HG02884 (cell line): ENCODE measurements around the gene UBA7.
"Not testable (repeated sequence)": the region's sequence is repeated elsewhere in the genome, so short reads cannot be mapped to it uniquely, and the experiment has no call there.

Experiments used
- ATAC-seq: cut with Tn5 transposase; IDR thresholded peaks from one replicate; pipeline ENCODE4 v1.9.1; 2021; ENCODE audit warnings: mild to moderate bottlenecking, moderate library complexity; ENCODE audit not compliant: unreplicated experiment

UBA7 gene, protein sequence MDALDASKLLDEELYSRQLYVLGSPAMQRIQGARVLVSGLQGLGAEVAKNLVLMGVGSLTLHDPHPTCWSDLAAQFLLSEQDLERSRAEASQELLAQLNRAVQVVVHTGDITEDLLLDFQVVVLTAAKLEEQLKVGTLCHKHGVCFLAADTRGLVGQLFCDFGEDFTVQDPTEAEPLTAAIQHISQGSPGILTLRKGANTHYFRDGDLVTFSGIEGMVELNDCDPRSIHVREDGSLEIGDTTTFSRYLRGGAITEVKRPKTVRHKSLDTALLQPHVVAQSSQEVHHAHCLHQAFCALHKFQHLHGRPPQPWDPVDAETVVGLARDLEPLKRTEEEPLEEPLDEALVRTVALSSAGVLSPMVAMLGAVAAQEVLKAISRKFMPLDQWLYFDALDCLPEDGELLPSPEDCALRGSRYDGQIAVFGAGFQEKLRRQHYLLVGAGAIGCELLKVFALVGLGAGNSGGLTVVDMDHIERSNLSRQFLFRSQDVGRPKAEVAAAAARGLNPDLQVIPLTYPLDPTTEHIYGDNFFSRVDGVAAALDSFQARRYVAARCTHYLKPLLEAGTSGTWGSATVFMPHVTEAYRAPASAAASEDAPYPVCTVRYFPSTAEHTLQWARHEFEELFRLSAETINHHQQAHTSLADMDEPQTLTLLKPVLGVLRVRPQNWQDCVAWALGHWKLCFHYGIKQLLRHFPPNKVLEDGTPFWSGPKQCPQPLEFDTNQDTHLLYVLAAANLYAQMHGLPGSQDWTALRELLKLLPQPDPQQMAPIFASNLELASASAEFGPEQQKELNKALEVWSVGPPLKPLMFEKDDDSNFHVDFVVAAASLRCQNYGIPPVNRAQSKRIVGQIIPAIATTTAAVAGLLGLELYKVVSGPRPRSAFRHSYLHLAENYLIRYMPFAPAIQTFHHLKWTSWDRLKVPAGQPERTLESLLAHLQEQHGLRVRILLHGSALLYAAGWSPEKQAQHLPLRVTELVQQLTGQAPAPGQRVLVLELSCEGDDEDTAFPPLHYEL

DNA sequence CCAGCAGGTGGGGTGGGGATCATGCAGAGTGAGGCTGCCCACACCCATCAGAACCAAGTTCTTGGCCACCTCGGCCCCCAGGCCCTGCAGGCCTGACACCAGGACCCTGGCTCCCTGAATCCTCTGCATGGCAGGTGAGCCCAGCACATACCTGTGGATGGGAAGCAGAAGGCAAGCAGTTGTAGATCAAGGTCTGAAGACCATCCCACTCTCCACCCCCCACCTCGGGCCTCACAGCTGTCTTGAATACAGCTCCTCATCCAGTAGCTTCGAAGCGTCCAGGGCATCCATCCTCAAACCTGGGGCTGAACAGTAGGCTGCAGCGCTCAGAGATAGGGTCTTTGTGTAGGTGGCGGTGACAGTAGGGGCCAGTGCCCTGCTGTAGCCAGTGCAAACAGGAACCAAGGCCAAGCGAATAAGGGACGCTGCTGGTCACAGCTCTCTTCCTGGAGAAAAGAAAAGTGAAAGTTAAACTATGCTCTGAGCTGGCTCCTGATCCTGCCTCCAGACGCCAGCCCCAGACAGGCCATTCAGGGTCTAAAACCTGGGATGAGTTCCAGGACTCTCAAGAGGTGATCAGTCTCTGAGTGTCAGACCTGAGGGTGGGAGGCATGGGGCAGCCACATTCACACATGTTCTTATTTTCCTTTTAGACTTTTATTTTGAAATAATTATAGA lies at the start of gene UBA7:
UBA7 (minus strand) TSS at position 457 of the 678 bp plus-strand sequence; CDS start at position 291, 166 bp downstream.
- ATAC-seq: peak; percentile 57

DNA sequence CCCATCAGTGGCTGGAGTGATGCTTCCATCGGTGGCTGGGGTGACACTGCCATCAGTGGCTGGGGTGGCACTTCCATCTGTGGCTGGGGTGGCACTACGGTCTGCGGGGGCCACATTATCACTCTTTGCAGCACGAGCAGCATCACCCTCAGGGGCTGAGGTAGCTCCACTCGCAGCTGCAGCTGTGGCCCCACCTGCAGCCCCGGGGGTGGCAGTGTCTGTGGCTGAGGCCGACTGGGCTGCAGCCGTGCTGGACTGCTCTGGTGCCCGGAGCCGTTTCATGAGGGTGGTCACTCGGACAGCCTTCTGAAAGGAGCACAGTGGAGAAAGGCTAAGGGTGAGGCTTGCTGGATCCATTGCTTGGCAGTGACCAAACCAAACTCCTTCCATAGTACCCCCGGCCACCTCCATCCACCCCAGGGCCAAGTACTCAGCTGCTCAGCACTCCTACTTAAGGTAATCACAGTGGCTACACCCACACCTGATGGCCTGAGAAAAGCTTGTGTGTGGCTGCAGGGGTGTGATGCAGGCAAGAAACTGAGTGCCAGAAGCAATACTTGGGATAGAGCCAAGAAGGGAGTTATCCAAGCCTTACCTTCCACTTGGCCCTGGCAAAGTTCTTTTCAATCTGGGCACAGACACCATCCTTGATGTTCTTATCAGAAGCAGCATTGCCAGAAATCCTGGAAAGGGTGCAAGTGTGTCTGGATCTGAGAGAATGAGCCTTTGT lies 46.0 kb upstream of the UBA7 start:
- no peak for ATAC-seq

DNA sequence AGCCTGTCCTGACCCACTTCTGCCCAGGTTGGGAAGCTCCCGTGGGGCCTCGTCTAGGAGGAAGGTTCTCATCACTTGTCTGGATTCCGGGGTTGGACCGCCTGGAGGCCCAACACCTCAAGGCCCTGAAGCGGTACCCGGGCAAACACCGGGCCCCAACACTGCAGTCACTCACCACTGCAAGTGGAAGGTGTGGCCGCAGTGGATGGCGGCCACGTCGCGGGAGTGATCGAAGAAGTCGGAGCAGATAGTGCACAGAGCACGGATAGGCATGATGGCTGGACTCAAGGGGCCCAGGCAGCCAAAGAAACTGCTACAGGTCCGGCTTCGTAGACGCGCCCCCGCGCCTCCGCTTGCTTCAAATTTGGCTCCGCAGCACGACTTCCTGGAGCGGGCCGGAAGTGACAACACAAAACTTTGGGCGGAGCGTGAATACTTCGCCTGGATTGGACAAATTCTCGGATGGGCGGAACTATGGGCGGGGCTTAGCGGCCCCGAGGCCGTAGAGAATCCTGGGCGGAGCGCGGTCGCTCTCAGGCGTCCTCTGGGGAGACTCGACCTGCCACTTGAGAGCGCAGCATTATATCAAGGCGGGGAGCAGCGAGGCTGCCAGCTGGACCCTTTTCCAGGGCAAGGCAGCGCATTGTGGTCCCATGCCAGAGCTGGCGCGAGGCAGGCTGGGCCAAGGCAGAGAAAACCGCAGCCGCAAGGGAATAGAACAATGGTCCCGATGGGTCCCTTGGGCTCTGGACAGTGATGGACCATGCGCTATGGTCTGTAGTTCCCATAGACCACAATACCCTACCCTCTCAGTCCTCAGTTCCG lies 42.6 kb upstream of the UBA7 start, which contains the start of gene TRAIP:
TRAIP (minus strand) TSS at position 384 of the 825 bp plus-strand sequence; CDS start at position 273, 111 bp downstream.
- ATAC-seq: peak; percentile 92

DNA sequence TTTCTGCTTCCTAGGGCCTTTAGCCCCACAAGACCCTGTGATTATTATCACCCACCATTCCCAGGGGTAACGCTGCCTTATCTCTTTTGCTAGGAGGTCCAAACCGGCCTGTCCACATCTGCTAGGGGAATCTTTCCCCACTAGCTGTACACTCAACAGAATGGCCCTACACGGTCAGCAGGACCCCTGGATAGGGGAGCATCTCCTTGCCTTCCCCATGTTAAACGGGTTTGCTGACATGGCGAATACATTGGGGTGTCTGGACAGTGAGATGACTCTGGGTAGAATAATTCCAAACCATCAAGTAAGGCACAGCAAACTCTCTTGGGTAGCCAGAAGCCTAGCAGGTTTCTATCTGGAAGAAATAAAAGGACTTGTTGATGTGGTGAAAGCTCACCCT lies 41.9 kb upstream of the UBA7 start:
- no peak for ATAC-seq

DNA sequence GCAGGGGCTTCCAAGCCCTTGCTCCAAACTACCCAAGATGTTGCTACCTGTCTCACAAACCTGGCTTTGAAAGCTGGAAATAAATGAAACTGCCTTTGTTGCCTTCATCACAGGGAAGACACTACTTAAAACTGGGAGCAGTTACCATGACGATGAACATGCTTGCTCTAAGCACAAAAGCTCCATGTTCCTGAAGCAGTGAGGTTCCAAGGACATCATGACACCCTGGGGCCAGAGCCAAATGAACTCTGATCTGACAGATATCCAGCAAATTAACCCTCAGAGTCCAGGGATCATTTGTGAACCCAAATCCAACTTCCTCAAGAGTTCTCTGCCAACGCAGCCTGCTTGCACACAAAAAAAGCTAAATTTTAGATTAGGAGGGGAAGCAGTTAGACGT lies 31.9 kb upstream of the UBA7 start:
- ATAC-seq: no peak

DNA sequence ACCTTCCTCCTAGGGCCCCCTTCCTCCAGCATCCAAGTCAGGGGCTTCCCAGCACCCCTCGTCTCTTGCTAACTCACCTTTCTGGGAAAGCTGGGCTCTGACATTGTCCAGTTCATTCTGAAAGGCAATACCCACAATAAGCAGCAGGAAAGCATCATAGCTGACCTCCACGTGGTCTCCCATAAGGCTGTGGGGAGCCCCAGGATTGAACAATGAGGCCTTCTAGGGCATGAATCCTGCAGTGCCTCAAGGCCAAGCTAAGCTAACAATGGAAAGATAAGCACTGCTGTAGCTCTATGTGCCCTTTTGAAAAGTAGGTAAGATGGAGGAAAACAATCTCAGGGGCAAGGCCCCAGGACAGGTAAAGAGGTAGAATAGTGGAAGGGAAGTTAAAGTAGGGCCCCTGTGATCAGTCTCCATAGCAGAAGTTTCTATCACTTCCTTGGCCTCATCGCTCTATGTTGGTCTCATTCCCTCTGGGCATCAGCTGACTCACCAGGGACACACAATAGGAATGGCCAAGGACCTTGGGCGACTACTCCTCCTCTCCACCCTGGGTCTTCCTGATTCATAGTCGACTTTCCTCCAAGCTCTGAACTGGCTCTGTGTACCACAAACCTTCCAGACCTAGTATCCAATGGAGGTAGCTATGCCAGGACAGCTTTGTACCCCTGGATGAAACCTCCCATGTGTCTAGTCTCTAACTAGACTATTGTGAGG lies 30.9 kb upstream of the UBA7 start:
- no peak for ATAC-seq

DNA sequence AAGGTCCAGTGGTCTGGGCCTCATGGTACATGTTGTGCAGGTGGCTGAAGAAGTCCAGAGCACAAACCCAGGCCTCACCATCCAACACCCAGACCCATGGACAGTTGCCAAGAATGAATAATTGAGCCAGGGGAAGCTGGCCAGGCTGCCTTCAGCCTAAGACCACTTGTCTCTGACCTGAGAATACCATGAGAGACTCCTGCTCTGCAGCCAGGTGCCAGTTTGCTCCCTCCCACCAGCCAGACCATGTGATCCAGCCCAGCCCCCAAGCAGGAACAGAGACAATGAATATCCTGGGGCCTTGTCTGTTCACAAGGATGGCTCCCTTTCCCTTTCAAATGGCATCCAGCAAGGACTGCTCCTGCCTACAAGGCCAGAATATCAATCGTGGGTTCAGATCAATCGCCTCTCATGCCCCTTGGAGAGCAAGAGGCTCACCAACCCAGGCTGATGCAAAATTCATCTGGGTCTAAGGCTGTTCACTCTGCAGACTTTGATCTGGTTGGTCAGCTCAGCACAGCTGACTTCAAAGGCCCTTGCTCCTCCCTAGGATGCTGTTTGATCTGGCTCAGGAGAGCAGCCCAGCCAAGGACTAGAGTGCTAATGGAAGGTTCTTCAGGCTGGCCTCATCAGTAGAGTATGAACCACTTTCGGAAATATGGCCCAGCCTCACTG lies 29.2 kb upstream of the UBA7 start:
- ATAC-seq: no peak

DNA sequence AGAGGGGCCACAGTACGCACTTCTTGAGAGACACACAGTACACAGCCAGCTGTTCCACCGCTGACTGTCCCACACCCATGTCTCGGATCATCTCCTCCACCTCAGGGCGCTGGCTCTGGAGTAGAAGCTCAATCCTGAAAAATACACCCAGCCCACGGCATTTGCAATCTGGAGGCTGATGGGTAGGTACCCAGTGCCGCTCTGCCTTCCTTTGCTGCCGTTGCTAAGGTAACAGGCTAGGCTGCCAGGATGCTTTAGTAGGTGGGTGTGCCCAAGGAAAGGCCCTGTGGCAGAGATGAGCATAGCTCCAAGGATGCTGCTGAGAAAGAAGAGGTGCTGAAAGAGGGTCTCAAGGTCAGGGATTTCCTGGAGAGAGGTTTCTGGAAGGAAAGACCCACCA lies 28.1 kb upstream of the UBA7 start:
- no peak for ATAC-seq

DNA sequence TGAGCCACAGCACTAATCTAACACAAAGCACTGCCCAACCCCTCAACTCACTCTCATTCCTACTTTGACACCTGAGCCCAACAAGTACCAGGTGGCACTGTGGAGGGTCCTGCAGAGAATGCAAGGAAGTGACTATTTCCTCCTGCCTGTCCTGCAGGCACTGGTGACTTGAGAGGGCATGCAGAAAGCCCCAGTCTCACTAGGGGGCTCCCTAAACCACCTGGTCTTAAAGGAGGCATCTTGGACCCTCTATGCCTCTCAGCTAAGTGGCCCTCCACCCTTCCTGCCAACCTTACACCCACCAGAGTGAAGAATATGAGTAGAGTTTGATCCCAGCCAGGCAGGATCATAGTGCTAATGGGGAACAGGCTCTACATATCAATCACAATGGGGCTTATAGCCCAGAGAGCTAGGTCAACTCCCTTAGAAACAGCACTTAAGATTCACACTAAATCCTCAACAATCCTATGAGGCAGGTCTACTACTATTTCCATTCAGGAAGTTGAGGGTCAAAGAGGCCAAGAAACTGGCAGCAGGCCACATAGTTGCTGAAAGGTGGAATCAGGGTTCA lies 27.5 kb upstream of the UBA7 start:
- no peak for ATAC-seq

DNA sequence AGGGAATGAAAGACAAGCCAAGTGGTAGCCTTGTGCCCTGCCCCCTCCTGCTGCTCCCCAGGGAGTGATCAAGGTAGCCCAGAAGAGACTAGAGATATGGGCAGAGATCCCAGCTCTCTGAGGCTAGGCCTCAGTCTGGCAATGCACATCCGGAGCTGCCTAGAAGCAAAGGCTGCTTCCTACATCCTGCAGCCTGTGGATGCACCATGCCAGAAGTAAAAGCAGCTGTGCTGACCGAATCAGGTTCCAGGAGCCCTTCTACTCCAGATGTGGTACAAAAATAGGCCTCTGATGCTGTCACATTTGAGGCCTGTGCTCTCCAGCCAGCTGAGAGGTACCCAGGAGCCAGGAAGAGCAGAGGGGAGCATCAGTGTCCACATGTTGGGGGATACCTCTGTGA lies 26.6 kb upstream of the UBA7 start:
- ATAC-seq: no peak

DNA sequence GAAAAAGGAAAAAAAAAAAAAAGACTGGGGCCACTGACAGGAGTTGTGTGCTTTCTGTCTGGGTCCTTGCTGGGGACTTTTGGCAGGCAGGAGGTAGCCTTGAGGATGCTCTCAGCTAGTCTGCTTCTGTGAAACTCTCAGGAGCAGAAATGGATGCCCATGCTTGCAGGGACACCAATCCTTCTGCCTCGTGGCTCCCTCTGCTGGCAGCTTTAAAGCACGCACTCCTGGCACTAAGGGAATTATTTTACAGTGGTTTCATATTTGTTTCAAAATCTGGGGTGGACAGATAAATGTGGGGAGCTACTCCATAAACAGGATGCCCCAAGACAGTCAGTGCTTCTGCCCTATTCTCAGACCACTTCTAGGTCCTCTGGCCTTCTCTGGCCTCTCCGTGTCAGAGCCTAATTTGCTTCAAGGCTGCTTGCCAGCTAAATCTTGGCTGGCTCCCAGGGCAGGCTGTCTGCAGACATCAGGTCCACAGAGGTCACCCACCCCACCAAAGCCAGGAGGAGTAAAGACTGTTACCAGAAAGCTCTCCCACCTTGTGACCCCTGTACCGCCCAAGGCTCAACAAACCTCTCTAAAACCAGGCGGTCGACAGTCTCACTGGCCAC lies 25.5 kb upstream of the UBA7 start:
- no peak for ATAC-seq

DNA sequence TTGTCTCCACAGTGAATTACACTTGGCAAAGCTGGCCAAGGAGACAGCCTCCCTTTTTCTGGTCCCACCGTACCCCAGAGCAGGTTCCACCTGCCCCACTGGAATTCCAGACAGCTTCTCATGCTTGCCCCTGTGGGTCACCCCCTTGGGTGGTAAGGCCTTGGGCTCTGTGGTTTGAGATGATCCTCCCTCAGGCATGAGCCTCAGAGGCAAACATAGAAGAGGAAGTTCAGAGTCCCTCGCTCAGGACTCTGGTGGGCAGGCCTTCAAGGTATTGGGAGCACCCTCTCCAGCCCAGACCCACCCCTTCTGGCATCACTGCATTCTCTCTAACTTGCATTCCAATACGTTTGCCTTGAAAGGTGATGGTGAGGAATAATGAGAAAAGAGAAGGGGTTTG lies 17.6 kb upstream of the UBA7 start:
- ATAC-seq: no peak

DNA sequence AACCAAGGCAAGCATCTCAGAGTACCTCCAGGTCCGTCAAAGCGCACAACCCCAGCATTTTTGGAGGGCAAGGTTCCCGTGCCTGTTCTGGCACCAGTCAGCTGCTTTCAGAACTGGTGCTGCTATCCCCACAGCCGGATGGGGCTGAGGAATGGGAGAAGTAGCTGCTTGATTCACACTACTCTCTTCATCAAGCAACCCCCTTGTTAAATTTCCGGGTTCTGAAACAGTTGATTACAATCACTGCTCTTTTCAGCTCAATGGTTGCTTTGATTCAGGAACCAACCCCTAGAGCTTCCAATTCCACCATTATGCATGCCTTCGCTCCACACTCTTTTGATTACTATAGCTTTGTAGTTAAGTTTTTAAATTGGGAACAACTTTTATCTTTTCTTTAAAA lies 12.3 kb upstream of the UBA7 start:
- ATAC-seq: no peak

DNA sequence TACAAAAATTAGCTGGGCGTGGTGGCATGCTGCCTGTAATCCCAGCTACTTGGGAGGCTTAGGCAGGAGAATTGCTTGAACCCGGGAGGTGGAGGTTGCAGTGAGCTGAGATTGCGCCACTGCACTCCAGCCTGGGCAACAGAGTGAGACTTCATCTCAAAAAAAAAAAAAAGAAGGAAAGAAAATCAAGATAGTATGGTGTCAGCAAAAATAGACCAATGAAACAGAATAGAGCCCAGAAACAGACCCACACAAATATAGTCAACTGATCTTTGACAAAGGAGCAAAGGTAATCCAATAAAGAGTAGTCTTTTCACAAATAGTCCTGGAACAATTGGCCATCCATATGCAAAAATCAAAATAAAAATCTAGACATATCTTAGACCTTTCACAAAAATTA lies 9.4 kb upstream of the UBA7 start:
- ATAC-seq: not testable (repeated sequence)

DNA sequence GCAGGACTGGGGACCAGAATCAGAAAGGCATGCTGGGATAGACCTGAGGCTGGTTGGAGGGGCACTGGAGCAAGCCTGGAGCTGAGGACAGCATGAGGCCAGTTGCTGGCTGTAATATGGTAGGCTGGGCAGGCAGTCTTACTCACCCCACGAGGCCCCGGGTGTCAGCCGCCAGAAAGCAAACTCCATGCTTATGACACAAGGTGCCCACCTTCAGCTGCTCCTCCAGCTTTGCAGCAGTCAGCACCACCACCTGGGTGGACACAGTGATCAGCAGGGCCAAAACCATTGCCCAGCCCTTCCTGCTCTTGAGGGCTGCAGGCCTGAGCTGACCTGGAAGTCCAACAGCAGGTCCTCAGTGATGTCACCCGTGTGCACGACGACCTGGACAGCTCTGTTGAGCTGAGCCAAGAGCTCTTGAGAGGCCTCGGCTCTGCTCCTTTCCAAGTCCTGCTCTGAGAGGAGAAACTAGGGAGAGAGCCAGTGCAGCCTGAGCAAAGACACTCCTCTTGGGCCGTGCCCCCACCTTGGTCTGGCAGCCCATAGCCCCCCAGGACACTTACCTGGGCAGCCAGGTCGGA lies 747 bp downstream of the UBA7 start:
- no peak for ATAC-seq

DNA sequence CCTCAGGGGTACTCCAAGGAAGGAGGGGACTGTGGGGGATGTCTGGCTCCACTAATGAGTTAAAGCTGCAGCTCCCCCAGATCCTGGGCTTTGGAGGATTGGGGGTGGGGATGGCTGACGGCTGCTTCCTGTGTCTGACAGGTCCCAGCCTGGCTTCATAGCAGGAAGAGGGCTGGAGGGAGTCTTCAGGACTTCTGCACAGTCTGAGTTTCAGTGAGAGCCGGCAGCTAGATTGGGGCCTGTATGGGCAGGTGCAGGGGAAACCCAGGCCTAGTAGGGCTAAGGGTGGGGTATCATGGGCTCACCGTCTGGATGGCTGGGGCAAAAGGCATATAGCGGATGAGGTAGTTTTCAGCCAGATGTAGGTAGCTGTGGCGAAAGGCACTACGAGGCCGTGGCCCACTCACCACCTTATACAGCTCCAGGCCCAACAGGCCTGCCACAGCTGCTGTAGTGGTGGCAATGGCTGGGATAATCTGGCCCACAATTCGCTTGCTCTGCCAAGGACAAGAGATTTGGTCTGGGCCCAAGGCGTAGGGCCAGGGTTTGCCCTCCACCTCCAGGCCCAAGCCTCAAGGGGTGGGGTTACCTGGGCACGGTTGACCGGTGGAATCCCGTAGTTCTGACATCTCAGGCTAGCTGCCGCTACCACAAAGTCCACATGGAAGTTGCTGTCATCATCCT lies 6.2 kb downstream of the UBA7 start:
- ATAC-seq: no peak

DNA sequence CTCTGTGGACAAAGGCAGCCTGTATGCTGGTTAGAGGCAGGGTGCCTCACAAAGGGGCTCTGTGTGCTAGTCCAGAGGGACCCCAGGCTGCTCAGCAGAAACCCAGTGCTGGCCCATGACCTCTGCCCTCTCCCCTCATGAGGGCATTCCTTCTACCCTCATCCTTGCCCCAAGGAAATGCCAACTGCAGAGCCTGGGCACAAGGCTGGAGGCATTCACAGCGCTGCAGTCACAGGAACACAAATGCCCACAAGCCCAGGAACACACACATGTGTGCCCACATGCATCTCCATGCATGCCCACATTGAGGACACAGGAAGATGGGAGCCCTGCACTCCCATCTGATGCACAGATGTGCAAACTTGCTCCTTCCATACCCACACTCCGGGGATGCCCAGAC lies 6.9 kb downstream of the UBA7 start:
- no peak for ATAC-seq
